GM13977 (cell line): Measurements from ENCODE around the gene RUNDC3A.

Experiments used
- DNase-seq: peaks from one replicate; pipeline ENCODE4 v3.0.0; 2012; ENCODE audit warnings: low spot score
- CTCF ChIP-seq: IDR thresholded peaks from 2 replicates; pipeline ENCODE4 v1.5.1; 2012; ENCODE audit warnings: mild to moderate bottlenecking, control low read depth; ENCODE audit not compliant: insufficient read depth; ENCODE audit errors: extremely low read depth, missing control alignments
- in situ Hi-C: fragments of 300-500 bp; cut with MboI; formaldehyde crosslinking; loops from one replicate; pipeline ENCODE4 v1.12.0; 2022; ENCODE audit warnings: low sequenced_read_pairs, low pct_unique_long_range_greater_than_20kb, mixed read lengths, inconsistent platforms; ENCODE audit not compliant: unreplicated experiment

RUNDC3A gene

DNA sequence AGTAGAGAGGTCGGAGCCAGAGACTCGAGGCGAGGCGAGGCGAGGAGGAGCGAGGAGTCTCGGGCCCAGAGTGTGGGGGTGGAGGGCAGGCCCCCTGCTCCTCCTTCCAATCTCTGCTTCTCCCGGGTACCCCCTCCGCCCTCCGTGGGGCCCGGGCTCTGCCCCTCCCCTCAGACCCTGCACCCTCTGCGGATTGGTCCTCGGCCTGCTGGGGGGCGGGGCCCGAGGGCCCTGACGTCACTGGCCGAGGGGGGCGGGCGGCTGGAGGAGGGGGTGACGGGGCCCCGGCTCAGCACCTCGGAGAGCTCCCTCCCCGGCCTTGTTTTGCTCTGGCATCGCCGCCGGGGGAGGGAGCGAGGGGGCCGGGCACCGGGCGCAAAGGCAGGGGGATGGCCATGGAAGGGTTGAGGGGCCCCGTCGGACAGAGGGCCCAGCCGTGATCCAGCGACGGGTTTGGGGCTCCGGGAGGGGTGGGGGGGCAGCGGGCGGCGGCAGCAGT is at the start of gene RUNDC3A:
TSS of gene RUNDC3A (plus strand) at position 282 of the 499 bp plus-strand sequence. CDS start 232 bp downstream, outside the sequence.
- in situ Hi-C loops = no loop called here
- DNase-seq = peak; percentile 93
- TF ChIP-seq CTCF = no peak

GRCh38 chr17:44258811-44259351 is 49.5 kb upstream of the RUNDC3A start:
- in situ Hi-C loops = no loop called here
- DNase-seq = no peak
- TF ChIP-seq CTCF = no peak

GRCh38 chr17:44260296-44260695 is 48.1 kb upstream of the RUNDC3A start:
- in situ Hi-C loops = no loop called here
- DNase-seq = no peak

DNA sequence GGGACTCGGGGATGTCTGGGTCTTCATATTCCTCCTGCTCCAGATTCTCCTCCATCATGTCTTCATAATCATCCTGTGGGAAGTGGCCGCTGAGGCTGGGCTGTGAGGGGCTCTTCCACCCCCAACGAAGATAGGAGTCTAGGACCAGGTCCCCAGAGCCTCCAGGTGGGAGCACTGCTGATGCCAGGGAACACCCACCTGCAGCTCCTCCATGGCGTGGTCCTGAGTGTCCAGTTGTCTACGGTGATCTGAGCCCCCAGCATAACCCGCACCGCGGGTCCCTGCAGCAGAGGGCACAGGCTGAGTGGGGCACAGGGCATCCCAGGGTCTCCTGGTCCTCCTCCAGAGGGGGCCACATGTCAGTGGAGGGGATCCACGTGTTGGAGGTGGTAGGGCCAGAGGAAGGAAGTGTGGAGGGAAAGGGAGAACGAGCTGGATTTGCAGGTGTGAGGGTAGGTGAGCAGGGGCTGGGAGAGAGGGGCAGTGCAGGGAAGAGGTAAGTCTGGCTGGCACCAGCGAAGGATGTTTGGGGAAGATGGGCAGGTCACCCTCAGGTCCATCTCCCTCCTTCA is 45.7 kb upstream of the RUNDC3A start:
- no peak for DNase-seq
- in situ Hi-C loops = no loop called here
- TF ChIP-seq CTCF = no peak

More at GRCh38 chr17:44260296-44260695, 48.1 kb upstream of the RUNDC3A start:
- TF ChIP-seq CTCF = no peak

DNA sequence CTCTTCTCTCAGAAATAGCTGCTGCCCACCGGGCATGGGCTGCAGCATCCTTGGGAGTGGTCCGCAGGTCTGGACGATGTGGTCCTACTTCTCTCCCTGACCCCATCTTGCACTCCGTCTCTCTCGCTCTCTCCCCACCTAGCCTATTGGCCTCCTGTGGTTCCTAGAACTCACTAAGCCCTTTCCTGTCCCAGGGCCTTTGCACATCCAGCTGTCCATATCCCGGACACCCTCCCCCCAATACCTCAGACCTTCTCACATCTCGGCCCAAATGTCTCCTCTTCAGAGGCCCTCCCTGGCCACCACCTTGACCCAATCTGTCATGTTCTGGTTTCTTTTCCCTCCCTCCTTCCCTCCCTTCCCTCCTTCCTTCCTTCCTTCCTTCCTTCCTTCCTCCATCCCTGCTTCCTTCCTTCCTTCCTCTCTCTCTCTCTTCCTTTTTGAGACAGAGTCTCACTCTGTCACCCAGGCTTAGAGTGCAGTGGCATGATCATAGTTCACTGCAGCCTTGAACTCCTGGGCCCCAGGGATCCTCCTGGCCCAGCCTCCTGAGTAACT is 45.0 kb upstream of the RUNDC3A start:
- no peak for DNase-seq
- no peak for TF ChIP-seq CTCF
- in situ Hi-C loops = no loop called here

GRCh38 chr17:44266402-44267164 is 41.8 kb upstream of the RUNDC3A start:
- no peak for DNase-seq
- in situ Hi-C loops = no loop called here

More at GRCh38 chr17:44266402-44267164, 41.8 kb upstream of the RUNDC3A start:
- no peak for TF ChIP-seq CTCF
